Measurements from ENCODE around the gene TOP1. TPM values are rescaled to one million over a fixed set of nuclear protein-coding genes. Genes with fewer than 3 reads are reported as not detected.

The TOP1 gene
- total and polyA plus RNA-seq, 2 of the 4 experiments (the other 2 are of a cell fraction), result 14.0 to 21.5 TPM

GRCh38 chr20:40984496-40984895 is 44.1 kb upstream of the TOP1 start:
- H2AFZ ChIP-seq (replicated peaks; ENCODE audit: low read length, poor library complexity), result no peak overlapping the region
- no peak overlapping the region for H4K91ac ChIP-seq (ENCODE audit: insufficient read depth, low read depth, low read length)
- peaks cover 3 to 40% of the 10 kb centered on the region in 2 experiments; a peak in 2 of 4 replicates for H3K79me1 ChIP-seq (ENCODE audit: low read depth in 1 of 2, low read length in 2 of 2)
- peaks cover 2% of the 10 kb centered on the region for H3K4me1 ChIP-seq (ENCODE audit: control insufficient read depth, insufficient read depth, low read length)
- H3K18ac ChIP-seq (ENCODE audit: low read depth, low read length), result no peak overlapping the region
- no peaks in the 10 kb centered on the region for H3K27me3 ChIP-seq (ENCODE audit: control insufficient read depth, insufficient read depth, low read length)
- no peak overlapping the region for H3K4ac ChIP-seq (ENCODE audit: low read depth, low read length)
- no peak overlapping the region for H2AK9ac ChIP-seq (replicated peaks; ENCODE audit: low read depth, low read length, poor library complexity)
- no peak overlapping the region for H2AK5ac ChIP-seq (ENCODE audit: low read depth, low read length)
- 100% methylated on average over 3 of the region's 4 CpGs; no CpG with 5 or more reads in 1 of the 2 experiments for WGBS, 2 experiments (ENCODE audit: extremely low coverage in 2 of 2, insufficient read length in 1 of 2)
- no peak overlapping the region for H4K5ac ChIP-seq (ENCODE audit: low read depth, low read length)
- H3K56ac ChIP-seq (ENCODE audit: extremely low read depth, insufficient read depth, low read length), result no peak overlapping the region
- H3K4me2 ChIP-seq (ENCODE audit: low read depth, low read length), result no peak overlapping the region
- dilution Hi-C loops (cut with HindIII; ENCODE audit: low sequenced_read_pairs, unreplicated experiment) (no loop called here), in situ Hi-C loops (cut with MboI; ENCODE audit: low sequenced_read_pairs) (no loop called here), intact Hi-C loops (cut with micrococcal nuclease) (no loop called here)
- H3K9ac ChIP-seq (ENCODE audit: low read depth, low read length), result no peak overlapping the region
- ATAC-seq (ENCODE audit: low read depth), result no peak
- DNase-seq, result no peak
- H2BK15ac ChIP-seq (ENCODE audit: low read depth, low read length), result no peak overlapping the region
- POLR2A ChIA-PET (ENCODE audit: unreplicated experiment), result no interaction called here
- CTCF ChIA-PET, result no interaction called here
- no peak for TF ChIP-seq MAFK (IDR thresholded peaks at IDR 0.05; ENCODE audit: low read depth, low read length)
- no peak for TF ChIP-seq SMC3 (IDR thresholded peaks at IDR 0.05; ENCODE audit: low read depth, low read length)
- TF ChIP-seq CEBPB (IDR thresholded peaks at IDR 0.05; ENCODE audit: low read depth, low read length), result no peak
- no peak for TF ChIP-seq CHD1 (IDR thresholded peaks at IDR 0.05; ENCODE audit: low read depth, low read length)
- no peak for TF ChIP-seq ELK1 (IDR thresholded peaks at IDR 0.05; ENCODE audit: borderline replicate concordance, low read depth, low read length)
- no peak for TF ChIP-seq FOS (IDR thresholded peaks at IDR 0.05; ENCODE audit: low read depth, low read length)
- TF ChIP-seq MXI1 (IDR thresholded peaks at IDR 0.05; ENCODE audit: borderline replicate concordance, low read depth, low read length), result no peak
- no peak for TF ChIP-seq CTCF (conservative IDR thresholded peaks at IDR 0.05; ENCODE audit: low read depth, low read length)
- no peak for TF ChIP-seq BHLHE40 (IDR thresholded peaks at IDR 0.05; ENCODE audit: low read depth, low read length)
- TF ChIP-seq, protein P1, sequence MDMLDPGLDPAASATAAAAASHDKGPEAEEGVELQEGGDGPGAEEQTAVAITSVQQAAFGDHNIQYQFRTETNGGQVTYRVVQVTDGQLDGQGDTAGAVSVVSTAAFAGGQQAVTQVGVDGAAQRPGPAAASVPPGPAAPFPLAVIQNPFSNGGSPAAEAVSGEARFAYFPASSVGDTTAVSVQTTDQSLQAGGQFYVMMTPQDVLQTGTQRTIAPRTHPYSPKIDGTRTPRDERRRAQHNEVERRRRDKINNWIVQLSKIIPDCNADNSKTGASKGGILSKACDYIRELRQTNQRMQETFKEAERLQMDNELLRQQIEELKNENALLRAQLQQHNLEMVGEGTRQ (IDR thresholded peaks at IDR 0.05; ENCODE audit: low read depth, low read length), result no peak
- no peak for TF ChIP-seq RAD21 (IDR thresholded peaks at IDR 0.05; ENCODE audit: low read length)
- TF ChIP-seq RFX5 (IDR thresholded peaks at IDR 0.05; ENCODE audit: low read depth, low read length), result no peak
- no peak for TF ChIP-seq RCOR1 (IDR thresholded peaks at IDR 0.05; ENCODE audit: insufficient replicate concordance, low read length)
- no peak for TF ChIP-seq NFE2L2 (IDR thresholded peaks at IDR 0.05; ENCODE audit: low read depth, low read length)
- TF ChIP-seq MAZ (IDR thresholded peaks at IDR 0.05; ENCODE audit: borderline replicate concordance, low read depth, low read length), result no peak
- no peak for TF ChIP-seq POLR2A (IDR thresholded peaks at IDR 0.05; ENCODE audit: low read depth, low read length)
- peaks cover 5% of the 10 kb centered on the region; the same call in 1 of the 2 replicates for H3K9me1 ChIP-seq (ENCODE audit: insufficient read depth, low read length)
- H4K20me1 ChIP-seq (ENCODE audit: insufficient read depth, low read length), result no peaks in the 10 kb centered on the region; the same call in 1 of the 2 replicates
- no peak overlapping the region for H2BK5ac ChIP-seq (ENCODE audit: low read depth, low read length, poor library complexity, severe bottlenecking)
- BruUV-seq (replicated peaks), result no TSS peak
- no peaks in the 10 kb centered on the region for H3K36me3 ChIP-seq (ENCODE audit: control insufficient read depth, insufficient read depth, low read length)
- no peak overlapping the region for H2BK120ac ChIP-seq (ENCODE audit: low read depth, low read length)
- no peak overlapping the region for H3K23ac ChIP-seq (ENCODE audit: low read depth, low read length)
- no peak overlapping the region for H3K27ac ChIP-seq (ENCODE audit: insufficient read depth, low read length)
- H4K8ac ChIP-seq (ENCODE audit: low read depth in 2 of 2, low read length in 2 of 2), result no peak overlapping the region
- H2BK20ac ChIP-seq (ENCODE audit: low read depth, low read length), result no peak overlapping the region
- no peak overlapping the region for H3K14ac ChIP-seq (replicated peaks; ENCODE audit: low read depth, low read length)
- no peaks in the 10 kb centered on the region for H3K9me3 ChIP-seq (ENCODE audit: control insufficient read depth, insufficient read depth, low read length)
- H3K4me3 ChIP-seq (ENCODE audit: insufficient read depth, low read depth, low read length), result no peak overlapping the region
